GM12874 (cell line): Measurements from ENCODE around the gene MRLN.

Experiments used
- CTCF ChIP-seq: IDR thresholded peaks from 2 replicates; pipeline ENCODE4 v1.5.1; 2011; ENCODE audit warnings: low read depth, mild to moderate bottlenecking, control low read depth, low read length, moderate library complexity; ENCODE audit not compliant: insufficient read depth

MRLN gene

DNA sequence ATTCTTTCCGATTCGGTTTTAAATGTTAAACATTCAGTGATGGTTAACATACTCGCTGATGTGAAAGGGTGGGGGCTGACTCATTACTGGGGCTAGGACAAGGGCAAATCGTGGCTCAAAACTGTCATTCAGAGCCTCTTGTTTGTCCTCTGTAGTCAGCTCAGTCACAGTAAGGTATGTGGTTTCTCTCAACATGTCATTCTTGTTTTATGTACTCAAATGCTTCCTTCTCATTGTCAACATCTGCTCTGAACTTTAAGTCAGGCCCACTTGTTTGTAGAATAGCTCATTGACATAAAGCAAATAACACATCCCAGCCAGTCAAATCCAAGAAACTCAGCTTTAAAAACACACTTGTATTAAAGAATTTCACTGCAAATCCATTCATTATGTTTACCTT is 50.9 kb downstream of the MRLN start:
- no peak for TF ChIP-seq CTCF

DNA sequence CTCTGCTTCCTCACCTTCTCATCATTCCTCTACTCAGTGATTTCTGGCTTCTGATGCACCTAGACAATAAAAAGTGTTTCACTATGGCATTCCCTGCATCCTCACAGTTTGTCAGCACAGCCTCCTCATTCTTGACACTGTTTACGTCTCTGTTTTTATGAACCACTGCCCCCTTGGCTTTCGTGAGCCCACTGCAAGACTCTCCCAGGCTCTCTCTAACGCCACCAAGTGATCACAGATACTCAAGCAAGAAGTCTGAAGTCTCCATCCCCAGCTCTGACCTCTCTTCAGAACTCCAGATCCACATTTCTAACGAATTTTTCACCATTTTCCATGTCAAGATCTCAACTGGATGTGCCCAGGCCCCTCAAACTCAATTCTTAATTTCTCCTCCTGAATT is 52.5 kb downstream of the MRLN start:
- 0 out of 2 replicates have a peak, but pooled peaks have one; percentile 10 for TF ChIP-seq CTCF

- TF ChIP-seq CTCF = no peak
Measured at GRCh38 chr10:59698326-59698725, 54.9 kb downstream of the MRLN start.

GRCh38 chr10:59695637-59696036 is 57.6 kb downstream of the MRLN start:
- no peak for TF ChIP-seq CTCF

GRCh38 chr10:59694936-59695335 is 58.3 kb downstream of the MRLN start:
- TF ChIP-seq CTCF = no peak

DNA sequence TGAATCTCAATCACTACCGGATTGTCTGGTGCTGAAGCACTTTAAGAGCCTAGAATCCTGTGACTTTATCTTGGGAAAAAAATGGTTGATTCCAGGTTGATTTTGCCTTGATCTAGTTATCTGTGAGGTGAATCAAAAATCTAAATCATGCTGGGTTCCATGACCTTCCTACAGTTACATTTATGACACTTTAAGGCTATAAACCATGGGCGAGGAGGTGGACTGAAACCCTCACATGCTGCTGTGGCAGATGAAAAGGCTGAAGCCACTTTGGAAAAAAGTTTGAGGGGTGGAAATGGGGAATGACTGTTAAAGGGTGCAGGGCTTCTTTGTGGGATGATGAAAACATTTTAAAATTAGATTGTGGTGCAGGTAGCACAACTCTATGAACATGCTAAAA is 61.1 kb downstream of the MRLN start:
- TF ChIP-seq CTCF = no peak

- no peak for TF ChIP-seq CTCF
Measured at GRCh38 chr10:59688921-59689351, 64.3 kb downstream of the MRLN start.

DNA sequence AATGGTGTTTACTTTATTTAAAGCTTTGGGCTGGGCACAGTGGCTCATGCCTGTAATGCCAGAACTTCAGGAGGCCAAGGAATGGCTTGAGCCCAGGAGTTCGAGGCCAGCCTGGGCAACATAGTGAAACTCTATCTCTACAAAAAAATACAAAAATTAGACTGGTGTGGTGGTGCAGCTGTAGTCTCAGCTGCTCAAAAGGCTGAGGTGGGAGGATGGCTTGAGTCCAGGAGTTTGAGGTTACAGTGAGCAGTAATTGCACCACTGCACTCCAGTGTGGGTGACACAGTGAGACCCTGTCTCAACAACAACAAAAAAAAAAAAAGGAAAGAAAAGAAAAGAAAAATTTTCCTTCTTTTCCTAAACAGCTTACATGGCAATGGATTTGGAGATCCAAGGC is 65.6 kb downstream of the MRLN start:
- no peak for TF ChIP-seq CTCF
